Stimulated activated CD4-positive, alpha-beta T cell treated with anti-CD3 and anti-CD28 coated beads, Interleukin-4, amount 100 ng/mL, for 1 hour (primary cell): ENCODE results near the gene SAMD4B.
"Not testable (repeated sequence)": the region's sequence is repeated elsewhere in the genome, so short reads cannot be mapped to it uniquely, and the experiment has no call there.

Source experiments
- DNase-seq: peaks from one replicate; pipeline ENCODE4 v3.0.0-alpha.2; 2020

SAMD4B gene

GRCh38 chr19:39314016-39314728 is 28.0 kb upstream of the SAMD4B start:
- no peak for DNase-seq

GRCh38 chr19:39315933-39316332 is 26.3 kb upstream of the SAMD4B start:
- no peak for DNase-seq

GRCh38 chr19:39316627-39317321 is 25.4 kb upstream of the SAMD4B start:
- no peak for DNase-seq

GRCh38 chr19:39317476-39317875 is 24.7 kb upstream of the SAMD4B start:
- DNase-seq, result no peak

GRCh38 chr19:39318071-39318470 is 24.1 kb upstream of the SAMD4B start:
- DNase-seq, result no peak

- DNase-seq, result no peak
Observed at GRCh38 chr19:39318690-39319089, 23.5 kb upstream of the SAMD4B start.

- DNase-seq, result no peak
Observed at GRCh38 chr19:39319098-39319891, 22.9 kb upstream of the SAMD4B start.

GRCh38 chr19:39319892-39320248 is 22.4 kb upstream of the SAMD4B start:
- no peak for DNase-seq

GRCh38 chr19:39321117-39321831 is 20.9 kb upstream of the SAMD4B start:
- no peak for DNase-seq

GRCh38 chr19:39321832-39322176 is 20.4 kb upstream of the SAMD4B start:
- no peak for DNase-seq

GRCh38 chr19:39324242-39324842 is 17.9 kb upstream of the SAMD4B start:
- no peak for DNase-seq

- DNase-seq, result peak; percentile 23
Observed at GRCh38 chr19:39325778-39326665, 16.2 kb upstream of the SAMD4B start.

GRCh38 chr19:39327363-39328045 is 14.7 kb upstream of the SAMD4B start:
- no peak for DNase-seq

- peak; percentile 83 for DNase-seq
Observed at GRCh38 chr19:39328046-39328705, 14.0 kb upstream of the SAMD4B start.

GRCh38 chr19:39329948-39330347 is 12.3 kb upstream of the SAMD4B start:
- no peak for DNase-seq

- DNase-seq, result no peak
Observed at GRCh38 chr19:39332293-39332692, 9.9 kb upstream of the SAMD4B start.

GRCh38 chr19:39332738-39333137 is 9.5 kb upstream of the SAMD4B start:
- DNase-seq, result not testable (repeated sequence)

GRCh38 chr19:39333507-39333906 is 8.7 kb upstream of the SAMD4B start:
- DNase-seq, result no peak

GRCh38 chr19:39334444-39334976 is 7.7 kb upstream of the SAMD4B start:
- no peak for DNase-seq

GRCh38 chr19:39335168-39335548 is 7.1 kb upstream of the SAMD4B start:
- no peak for DNase-seq
